Activated CD4-positive, CD25-positive, alpha-beta regulatory T cell treated with anti-CD3 and anti-CD28 coated beads, Interleukin-2, amount 50 U/mL, for 16 hours (primary cell): ENCODE measurements around the gene ADAMTSL1.

ENCODE experiments used
- DNase-seq: peaks from one replicate; pipeline ENCODE4 v3.0.0-alpha.2; 2020; ENCODE audit warnings: low read depth, low spot score

Gene ADAMTSL1

GRCh38 chr9:18605766-18606180 lies 131.8 kb downstream of the ADAMTSL1 start:
- DNase-seq = no peak

- DNase-seq = no peak
Measured at GRCh38 chr9:18606281-18606680, 132.3 kb downstream of the ADAMTSL1 start.

GRCh38 chr9:18606846-18607245 lies 132.9 kb downstream of the ADAMTSL1 start:
- no peak for DNase-seq

GRCh38 chr9:18608371-18608770 lies 134.4 kb downstream of the ADAMTSL1 start:
- no peak for DNase-seq

GRCh38 chr9:18610956-18611355 lies 137.0 kb downstream of the ADAMTSL1 start:
- no peak for DNase-seq

- no peak for DNase-seq
Measured at GRCh38 chr9:18611971-18612370, 138.0 kb downstream of the ADAMTSL1 start.

GRCh38 chr9:18614116-18614515 lies 140.2 kb downstream of the ADAMTSL1 start:
- DNase-seq = no peak

- DNase-seq = no peak
Measured at GRCh38 chr9:18614651-18615050, 140.7 kb downstream of the ADAMTSL1 start.

GRCh38 chr9:18616976-18617375 lies 143.0 kb downstream of the ADAMTSL1 start:
- no peak for DNase-seq

GRCh38 chr9:18617759-18618158 lies 143.8 kb downstream of the ADAMTSL1 start:
- DNase-seq = no peak

- DNase-seq = no peak
Measured at GRCh38 chr9:18618862-18619261, 144.9 kb downstream of the ADAMTSL1 start.

GRCh38 chr9:18622186-18622836 lies 148.4 kb downstream of the ADAMTSL1 start:
- DNase-seq = no peak

- DNase-seq = no peak
Measured at GRCh38 chr9:18623221-18624079, 149.5 kb downstream of the ADAMTSL1 start.

- DNase-seq = no peak
Measured at GRCh38 chr9:18626046-18626698, 152.2 kb downstream of the ADAMTSL1 start.

GRCh38 chr9:18629136-18629535 lies 155.2 kb downstream of the ADAMTSL1 start:
- no peak for DNase-seq

GRCh38 chr9:18632632-18633403 lies 158.9 kb downstream of the ADAMTSL1 start:
- no peak for DNase-seq

- DNase-seq = no peak
Measured at GRCh38 chr9:18636781-18637180, 162.8 kb downstream of the ADAMTSL1 start.

- DNase-seq = no peak
Measured at GRCh38 chr9:18638371-18639249, 164.7 kb downstream of the ADAMTSL1 start.

- DNase-seq = no peak
Measured at GRCh38 chr9:18639911-18640310, 166.0 kb downstream of the ADAMTSL1 start.

GRCh38 chr9:18658804-18659705 lies 185.1 kb downstream of the ADAMTSL1 start:
- DNase-seq = no peak
